NCI-H2171 (cell line): ENCODE data around the gene GALNT10.

Source experiments
- DNase-seq: peaks from one replicate; lab custom pipeline; 2025; lab: John Stamatoyannopoulos, UW

The GALNT10 gene

GRCh38 chr5:154236536-154237375, 46.2 kb downstream of the GALNT10 start:
- no peak for DNase-seq

GRCh38 chr5:154237376-154237743, 46.8 kb downstream of the GALNT10 start:
- DNase-seq, result no peak

GRCh38 chr5:154237946-154238345, 47.4 kb downstream of the GALNT10 start:
- DNase-seq, result no peak

- DNase-seq, result no peak
Observed at GRCh38 chr5:154238776-154239481, 48.4 kb downstream of the GALNT10 start.

- no peak for DNase-seq
Observed at GRCh38 chr5:154240595-154240994, 50.1 kb downstream of the GALNT10 start.

- no peak for DNase-seq
Observed at GRCh38 chr5:154241021-154241420, 50.5 kb downstream of the GALNT10 start.

- DNase-seq, result no peak
Observed at GRCh38 chr5:154242442-154242841, 51.9 kb downstream of the GALNT10 start.

- DNase-seq, result no peak
Observed at GRCh38 chr5:154242964-154243376, 52.4 kb downstream of the GALNT10 start.

- DNase-seq, result no peak
Observed at GRCh38 chr5:154243736-154244135, 53.2 kb downstream of the GALNT10 start.

GRCh38 chr5:154244476-154244875, 53.9 kb downstream of the GALNT10 start:
- DNase-seq, result no peak

- no peak for DNase-seq
Observed at GRCh38 chr5:154248691-154249090, 58.2 kb downstream of the GALNT10 start.

GRCh38 chr5:154249826-154250225, 59.3 kb downstream of the GALNT10 start:
- DNase-seq, result no peak

- no peak for DNase-seq
Observed at GRCh38 chr5:154251529-154251928, 61.0 kb downstream of the GALNT10 start.

- DNase-seq, result no peak
Observed at GRCh38 chr5:154253807-154254206, 63.3 kb downstream of the GALNT10 start.

GRCh38 chr5:154254896-154255295, 64.4 kb downstream of the GALNT10 start:
- DNase-seq, result no peak

- no peak for DNase-seq
Observed at GRCh38 chr5:154257046-154257445, 66.5 kb downstream of the GALNT10 start.

GRCh38 chr5:154258531-154259217, 68.1 kb downstream of the GALNT10 start:
- DNase-seq, result no peak

GRCh38 chr5:154260224-154260927, 69.8 kb downstream of the GALNT10 start:
- no peak for DNase-seq

GRCh38 chr5:154262342-154262741, 71.8 kb downstream of the GALNT10 start:
- DNase-seq, result no peak

- no peak for DNase-seq
Observed at GRCh38 chr5:154264549-154265196, 74.1 kb downstream of the GALNT10 start.

- DNase-seq, result peak; percentile 46
Observed at GRCh38 chr5:154265197-154265773, 74.8 kb downstream of the GALNT10 start.
